Activated CD8-positive, alpha-beta T cell treated with anti-CD3 and anti-CD28 coated beads for 36 hours (primary cell): ENCODE data around the gene ACYP2. TPM values are rescaled to one million over a fixed set of nuclear protein-coding genes. Genes with fewer than 3 reads are reported as not detected.
"Not testable (repeated sequence)": the region's sequence is repeated elsewhere in the genome, so short reads cannot be mapped to it uniquely, and the experiment has no call there.

Experiments
- ATAC-seq: fragments of 200-7000 bp; cut with Tn5 transposase; one replicate; pipeline ENCODE4 v1.10.0; 2021; ENCODE audit warnings: mild to moderate bottlenecking, moderate library complexity
- CTCF ChIA-PET: fragments of 350-600 bp; sonication (Branson Sonifier 250); formaldehyde crosslinking; loops from one replicate; lab custom pipeline; 2021; ENCODE audit warnings: antibody characterized with exemption; lab: Charles Lee
- POLR2A ChIA-PET: fragments of 350-600 bp; sonication (Branson Sonifier 250); formaldehyde crosslinking; loops from one replicate; lab custom pipeline; 2021; ENCODE audit warnings: antibody characterized with exemption; lab: Charles Lee
- DNase-seq: peaks from one replicate; pipeline ENCODE4 v3.0.0-alpha.2; 2020
- H3K27ac Mint-ChIP-seq: one replicate; pipeline ENCODE4 v1.8.0; 2021; ENCODE audit warnings: mild to moderate bottlenecking, mixed read lengths
- H3K27me3 Mint-ChIP-seq: one replicate; pipeline ENCODE4 v1.8.0; 2021; ENCODE audit warnings: mixed read lengths
- H3K36me3 Mint-ChIP-seq: one replicate; pipeline ENCODE4 v1.8.0; 2021; ENCODE audit warnings: low read depth, mixed read lengths
- H3K4me1 Mint-ChIP-seq: one replicate; pipeline ENCODE4 v1.8.0; 2021; ENCODE audit warnings: low read depth, mixed read lengths
- H3K4me3 Mint-ChIP-seq: one replicate; pipeline ENCODE4 v1.8.0; 2021; ENCODE audit warnings: mild to moderate bottlenecking, moderate library complexity, mixed read lengths
- H3K9me3 Mint-ChIP-seq: one replicate; pipeline ENCODE4 v1.8.0; 2021; ENCODE audit warnings: mixed read lengths
- intact Hi-C: fragments of 100-400 bp; cut with micrococcal nuclease; formaldehyde crosslinking; loops from one replicate; pipeline ENCODE4 v1.10.0; 2022
- total RNA-seq, 2 experiments: library from RNA; stranded (reverse); gene quantifications; one replicate each; pipeline ENCODE4 v1.2.3, GENCODE V29; 2021
- TF ChIP-seq, protein P1 (sequence below): fragments of 200-600 bp; IDR thresholded peaks from one replicate; pipeline ENCODE4 v1.8.0; 2022; ENCODE audit warnings: antibody characterized with exemption, mild to moderate bottlenecking

ACYP2 gene
- total RNA-seq, 2 experiments from 2014 or later: 5.8 to 6.0 TPM

DNA sequence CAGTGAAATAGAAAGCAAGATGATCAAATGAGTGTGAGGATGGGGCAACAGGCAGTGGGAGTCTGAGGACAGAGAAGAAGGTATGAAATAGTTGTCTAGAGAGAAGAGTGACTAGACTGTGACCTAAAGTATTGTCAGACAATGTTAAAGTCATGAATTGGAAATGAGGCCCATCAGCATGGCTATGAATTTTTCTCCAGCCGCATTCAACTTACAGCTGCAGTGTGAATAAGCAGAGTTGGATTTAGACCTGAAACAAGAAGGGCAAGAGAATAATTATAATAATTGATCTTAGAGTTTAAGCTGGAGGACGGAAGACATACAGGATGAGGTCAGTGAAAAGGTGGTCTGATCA is 144.8 kb downstream of the ACYP2 start:
- H3K4me3 Mint-ChIP-seq: no peak overlapping the region
- TF ChIP-seq, protein P1, sequence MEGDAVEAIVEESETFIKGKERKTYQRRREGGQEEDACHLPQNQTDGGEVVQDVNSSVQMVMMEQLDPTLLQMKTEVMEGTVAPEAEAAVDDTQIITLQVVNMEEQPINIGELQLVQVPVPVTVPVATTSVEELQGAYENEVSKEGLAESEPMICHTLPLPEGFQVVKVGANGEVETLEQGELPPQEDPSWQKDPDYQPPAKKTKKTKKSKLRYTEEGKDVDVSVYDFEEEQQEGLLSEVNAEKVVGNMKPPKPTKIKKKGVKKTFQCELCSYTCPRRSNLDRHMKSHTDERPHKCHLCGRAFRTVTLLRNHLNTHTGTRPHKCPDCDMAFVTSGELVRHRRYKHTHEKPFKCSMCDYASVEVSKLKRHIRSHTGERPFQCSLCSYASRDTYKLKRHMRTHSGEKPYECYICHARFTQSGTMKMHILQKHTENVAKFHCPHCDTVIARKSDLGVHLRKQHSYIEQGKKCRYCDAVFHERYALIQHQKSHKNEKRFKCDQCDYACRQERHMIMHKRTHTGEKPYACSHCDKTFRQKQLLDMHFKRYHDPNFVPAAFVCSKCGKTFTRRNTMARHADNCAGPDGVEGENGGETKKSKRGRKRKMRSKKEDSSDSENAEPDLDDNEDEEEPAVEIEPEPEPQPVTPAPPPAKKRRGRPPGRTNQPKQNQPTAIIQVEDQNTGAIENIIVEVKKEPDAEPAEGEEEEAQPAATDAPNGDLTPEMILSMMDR: no peak
- ATAC-seq (no peak), DNase-seq (no peak)
- H3K27ac Mint-ChIP-seq: no peak overlapping the region
- intact Hi-C loops: no loop called here
- H3K36me3 Mint-ChIP-seq: no peaks in the 10 kb centered on the region
- H3K4me1 Mint-ChIP-seq: no peaks in the 10 kb centered on the region
- ChIA-PET POLR2A (no interaction called here), CTCF (interaction anchor here (1.0 kb wide), 1 partner anchor 41 kb away, joined by 3 read pairs; no protein-coding TSS in a partner anchor)
- H3K27me3 Mint-ChIP-seq: no peaks in the 10 kb centered on the region
- H3K9me3 Mint-ChIP-seq: peaks cover 7% of the 10 kb centered on the region

DNA sequence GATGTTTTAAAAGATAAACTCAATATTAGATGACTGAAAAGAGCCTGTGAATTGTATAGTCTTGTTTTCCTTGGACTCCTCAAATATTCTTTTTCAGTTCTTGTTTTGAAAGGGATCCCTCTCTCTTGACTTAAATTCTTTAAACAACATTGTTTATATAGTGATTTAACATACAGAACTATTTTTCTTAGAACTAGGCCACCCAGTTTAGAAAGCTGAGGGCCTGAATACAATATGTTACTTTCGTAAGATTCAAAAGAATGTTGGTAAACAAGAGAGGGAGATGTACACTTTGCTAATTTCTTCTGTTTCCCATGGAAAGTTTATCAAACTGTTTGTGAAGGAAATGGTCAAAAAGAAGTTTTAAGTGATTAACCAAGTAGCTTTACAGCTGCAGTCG is 146.1 kb downstream of the ACYP2 start:
- Mint-ChIP-seq H3K36me3 (no peaks in the 10 kb centered on the region), H3K9me3 (peaks cover 7% of the 10 kb centered on the region), H3K4me1 (no peaks in the 10 kb centered on the region), H3K27ac (no peak overlapping the region), H3K4me3 (no peak overlapping the region), H3K27me3 (no peaks in the 10 kb centered on the region)
- TF ChIP-seq, protein P1: no peak
- DNase-seq (no peak), ATAC-seq (no peak)
- CTCF ChIA-PET: no interaction called here
- POLR2A ChIA-PET: no interaction called here
- intact Hi-C loops: no loop called here

DNA sequence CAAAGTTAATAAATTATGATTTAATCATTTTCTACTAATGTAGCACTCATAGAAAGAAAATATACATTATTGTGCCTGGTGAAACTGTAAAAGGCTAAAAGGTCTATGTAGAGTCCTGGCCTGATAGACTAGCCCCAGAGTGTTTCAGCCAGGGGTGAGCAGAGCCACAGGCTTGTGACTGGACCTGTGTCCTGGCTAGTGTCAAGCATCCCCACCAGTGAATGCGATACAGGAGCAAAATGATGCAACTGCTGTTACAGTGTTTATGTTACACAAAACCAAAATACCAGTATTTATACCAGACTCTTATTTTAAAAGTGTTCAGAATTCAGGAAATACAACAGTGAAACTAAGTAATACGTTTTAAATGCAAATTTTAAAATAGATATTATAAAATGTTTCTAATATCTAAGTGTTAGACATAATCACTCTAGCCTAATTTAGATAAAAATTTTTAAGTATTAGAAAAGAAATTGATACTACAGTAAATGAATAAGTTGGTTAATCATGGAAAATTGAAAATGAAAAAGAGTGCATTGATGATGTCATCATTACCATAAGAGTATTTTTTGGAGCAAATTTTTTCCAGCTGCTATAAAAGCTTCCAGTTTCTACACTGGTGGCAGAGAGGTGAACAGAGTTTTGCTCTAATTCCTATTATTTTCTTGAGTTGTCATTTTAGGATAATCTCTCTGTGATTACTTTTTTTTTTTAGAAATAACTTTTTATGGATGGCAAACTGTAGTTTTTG is 146.8 kb downstream of the ACYP2 start:
- ATAC-seq (no peak), DNase-seq (no peak)
- Mint-ChIP-seq H3K36me3 (no peaks in the 10 kb centered on the region), H3K27ac (no peak overlapping the region), H3K9me3 (peaks cover 7% of the 10 kb centered on the region), H3K27me3 (no peaks in the 10 kb centered on the region), H3K4me3 (no peak overlapping the region), H3K4me1 (no peaks in the 10 kb centered on the region)
- ChIA-PET CTCF (no interaction called here), POLR2A (no interaction called here)
- TF ChIP-seq, protein P1: no peak
- intact Hi-C loops: no loop called here

DNA sequence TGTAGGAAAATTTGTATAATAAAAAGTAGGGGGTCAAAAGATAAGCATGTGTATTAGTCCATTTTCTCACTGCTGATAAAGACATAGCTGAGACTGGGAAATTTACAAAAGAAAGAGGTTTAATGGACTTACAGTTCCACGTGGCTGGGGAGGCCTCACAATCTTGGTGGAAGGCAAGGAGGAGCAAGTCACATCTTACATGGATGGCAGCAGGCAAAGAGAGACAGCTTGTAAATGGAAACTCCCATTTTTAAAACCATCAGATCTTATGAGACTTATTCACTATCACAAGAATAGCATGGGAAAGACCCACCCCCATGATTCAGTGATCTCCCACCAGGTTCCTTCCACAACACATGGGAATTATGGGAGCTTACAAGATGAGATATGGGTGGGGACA is 149.7 kb downstream of the ACYP2 start:
- intact Hi-C loops, POLR2A ChIA-PET, H3K27ac Mint-ChIP-seq, H3K36me3 Mint-ChIP-seq, H3K9me3 Mint-ChIP-seq, DNase-seq, H3K4me1 Mint-ChIP-seq, H3K27me3 Mint-ChIP-seq, CTCF ChIA-PET, H3K4me3 Mint-ChIP-seq, ATAC-seq: not testable (repeated sequence)

DNA sequence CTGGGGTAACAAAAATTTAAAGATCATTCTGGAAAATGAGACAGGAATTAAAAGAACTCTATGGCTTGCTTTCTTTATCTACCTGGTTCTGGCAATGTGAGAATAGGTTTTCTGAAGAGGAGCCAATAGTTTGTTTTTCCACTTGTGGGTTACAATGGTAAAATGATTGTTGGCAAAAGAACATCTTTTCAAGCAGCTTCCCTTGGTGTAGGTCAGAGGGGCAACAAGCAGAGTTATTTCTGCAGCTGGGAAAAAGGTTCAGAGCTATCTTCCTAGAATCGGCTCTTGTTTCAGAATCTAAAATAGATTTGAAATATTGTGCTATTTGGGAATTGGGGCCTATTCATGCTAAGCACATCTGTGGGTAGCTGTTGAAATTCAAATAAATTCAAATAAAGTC is 152.2 kb downstream of the ACYP2 start:
- DNase-seq (no peak), ATAC-seq (no peak)
- Mint-ChIP-seq H3K9me3 (peaks cover 7% of the 10 kb centered on the region), H3K27me3 (no peaks in the 10 kb centered on the region), H3K27ac (no peak overlapping the region), H3K4me1 (peaks cover 12% of the 10 kb centered on the region), H3K36me3 (no peaks in the 10 kb centered on the region), H3K4me3 (no peak overlapping the region)
- POLR2A ChIA-PET: no interaction called here
- TF ChIP-seq, protein P1: no peak
- intact Hi-C loops: no loop called here
- CTCF ChIA-PET: interaction anchor here (0.6 kb wide), 1 partner anchor 478 kb away, joined by 3 read pairs; no protein-coding TSS in a partner anchor
